A673 (cell line): ENCODE results near the gene PROC.

ENCODE experiments used
- CTCF ChIP-seq: fragments of 300-800, 200-600 bp; sonication (generic); conservative IDR thresholded peaks from 2 replicates; pipeline ENCODE4 v1.5.1; 2017; ENCODE audit warnings: low read depth, mild to moderate bottlenecking, antibody characterized with exemption, low read length, moderate library complexity, mixed read lengths
- EZH2 ChIP-seq: fragments of 200-600 bp; sonication (generic); IDR thresholded peaks from 2 replicates; pipeline ENCODE4 v1.6.1; 2017; ENCODE audit warnings: borderline replicate concordance, low read depth, mild to moderate bottlenecking, mixed read lengths, antibody characterized with exemption, low read length; ENCODE audit not compliant: poor library complexity, severe bottlenecking

GRCh38 chr2:127378720-127379119 is 39.5 kb upstream of the PROC start:
- TF ChIP-seq CTCF (no peak), EZH2 (no peak)
